HG02623 (cell line): ENCODE measurements around the gene GLO1.
"Not testable (repeated sequence)": the region's sequence is repeated elsewhere in the genome, so short reads cannot be mapped to it uniquely, and the experiment has no call there.

ENCODE experiments used
- ATAC-seq: cut with Tn5 transposase; IDR thresholded peaks from one replicate; pipeline ENCODE4 v1.9.1; 2021; ENCODE audit warnings: moderate library complexity; ENCODE audit not compliant: unreplicated experiment

The GLO1 gene

DNA sequence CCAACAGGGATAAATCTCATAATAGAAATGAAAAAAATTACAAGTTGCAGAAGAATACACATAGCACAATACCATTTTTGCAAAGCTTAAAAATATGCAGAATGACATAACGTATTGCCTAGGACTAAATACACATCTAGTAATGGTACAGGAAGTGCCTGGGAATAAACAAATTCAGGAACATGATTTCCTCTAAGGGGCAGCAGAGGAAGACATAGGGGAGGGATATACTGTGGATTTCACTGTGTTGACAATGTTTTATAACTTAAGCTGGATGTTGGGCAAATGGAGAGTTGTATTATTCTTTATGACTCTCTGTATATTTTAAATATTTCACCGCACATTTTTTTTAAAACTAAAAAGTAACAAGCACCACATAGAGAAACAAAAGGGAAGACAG, 5.6 kb upstream of the GLO1 start:
- no peak for ATAC-seq

DNA sequence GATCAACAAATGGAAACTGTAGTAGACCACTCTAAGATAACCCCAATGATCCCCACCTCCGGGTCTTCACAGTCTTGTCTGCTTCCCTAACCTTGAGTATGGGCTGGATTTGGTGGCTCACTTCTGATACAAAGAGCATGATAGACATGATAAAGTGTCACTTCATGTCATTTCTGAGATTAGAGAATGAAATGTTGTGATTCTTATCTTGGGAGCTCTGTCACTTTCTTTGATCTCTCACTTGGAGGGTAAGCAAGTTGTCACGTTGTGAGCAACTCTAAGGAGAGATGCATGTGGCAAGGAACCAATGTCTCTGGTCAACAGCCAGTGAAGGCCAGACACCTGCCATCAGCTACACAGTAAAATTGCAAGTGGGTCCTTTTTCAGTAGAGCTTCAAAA, 3.0 kb upstream of the GLO1 start:
- no peak for ATAC-seq

DNA sequence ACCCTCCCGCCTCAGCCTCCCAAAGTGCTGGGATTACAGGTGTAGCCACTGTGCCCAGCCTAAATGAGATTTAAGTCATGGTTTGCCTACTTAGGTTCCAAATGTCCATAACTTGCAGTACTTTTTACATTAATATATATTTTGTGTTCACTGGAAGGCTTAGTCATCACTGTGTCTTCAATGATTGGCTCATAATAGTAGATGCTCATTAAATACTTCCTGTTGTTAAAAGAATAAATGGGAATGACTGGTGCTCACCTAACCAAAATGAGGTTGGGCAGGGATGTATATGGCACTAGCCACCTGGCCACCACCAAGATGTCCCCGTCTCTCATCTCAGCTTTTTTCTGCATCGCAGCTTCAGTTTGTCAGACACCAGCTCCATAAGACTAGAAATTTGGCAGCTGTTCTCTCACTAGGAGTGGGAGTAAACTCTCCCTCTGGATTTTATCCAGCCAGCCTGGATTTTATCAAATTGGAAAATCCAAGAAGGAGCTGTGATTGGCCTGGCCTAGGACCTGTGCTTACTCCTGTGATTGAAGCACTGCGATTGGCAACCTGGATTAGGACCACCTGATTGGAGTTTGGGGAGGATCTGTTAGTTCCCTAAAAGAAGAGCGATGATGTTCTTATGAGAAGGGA, 1.1 kb upstream of the GLO1 start:
- no peak for ATAC-seq

DNA sequence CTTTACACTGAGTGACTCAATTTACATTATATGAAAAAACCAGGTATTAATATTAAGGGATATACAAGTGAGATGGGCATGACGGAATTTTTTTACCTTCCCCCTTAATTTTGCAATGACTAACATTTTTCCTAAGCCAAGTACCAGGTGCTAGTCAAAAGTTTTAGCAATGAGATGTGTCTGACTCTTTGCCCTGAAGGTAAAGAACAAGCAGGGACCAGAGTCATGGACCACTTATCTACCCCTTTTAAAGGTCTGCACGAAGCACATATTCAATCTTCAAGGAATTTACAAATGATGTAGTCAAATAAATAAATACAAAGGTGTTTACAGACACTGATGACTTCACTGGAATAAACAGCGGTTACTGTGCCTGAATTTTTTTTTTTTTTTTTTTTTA, 1.4 kb downstream of the GLO1 start:
- no peak for ATAC-seq

DNA sequence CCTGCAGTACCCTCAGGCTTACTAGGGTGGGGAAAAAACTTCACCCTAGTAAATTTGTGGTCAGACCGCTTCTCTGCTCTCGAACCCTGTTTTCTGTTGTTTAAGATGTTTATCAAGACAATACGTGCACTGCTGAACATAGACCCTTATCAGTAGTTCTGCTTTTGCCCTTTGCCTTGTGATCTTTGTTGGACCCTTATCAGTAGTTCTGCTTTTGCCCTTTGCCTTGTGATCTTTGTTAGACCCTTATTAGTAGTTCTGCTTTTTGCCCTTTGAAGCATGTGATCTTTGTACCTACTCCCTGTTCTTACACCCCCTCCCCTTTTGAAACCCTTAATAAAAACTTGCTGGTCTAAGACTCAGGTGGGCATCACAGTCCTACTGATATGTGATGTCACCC, 3.2 kb downstream of the GLO1 start:
- not testable (repeated sequence) for ATAC-seq

- ATAC-seq: no peak
These were observed 5.1 kb downstream of the GLO1 start for GRCh38 chr6:38697846-38698245.

GRCh38 chr6:38696345-38696744, 6.6 kb downstream of the GLO1 start:
- ATAC-seq: no peak

DNA sequence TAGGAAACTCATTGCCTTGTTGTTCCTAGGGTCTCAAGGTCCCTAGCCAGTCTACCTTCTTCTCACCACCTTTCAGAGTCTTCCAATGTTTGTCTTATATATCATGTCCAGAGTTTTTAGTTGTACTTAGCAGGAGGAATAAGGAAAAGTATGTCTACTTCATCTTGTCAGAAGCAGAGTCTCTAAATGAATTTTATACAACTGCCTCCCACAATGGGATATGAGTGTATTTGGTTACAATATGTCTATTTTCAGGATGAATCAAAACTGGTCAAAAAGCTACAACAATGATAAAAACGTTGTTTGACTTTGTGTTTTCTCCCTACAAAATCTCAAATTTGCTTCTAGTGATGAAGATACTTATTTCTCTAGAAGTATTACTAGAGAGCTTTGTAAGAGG, 7.0 kb downstream of the GLO1 start:
- ATAC-seq: no peak

DNA sequence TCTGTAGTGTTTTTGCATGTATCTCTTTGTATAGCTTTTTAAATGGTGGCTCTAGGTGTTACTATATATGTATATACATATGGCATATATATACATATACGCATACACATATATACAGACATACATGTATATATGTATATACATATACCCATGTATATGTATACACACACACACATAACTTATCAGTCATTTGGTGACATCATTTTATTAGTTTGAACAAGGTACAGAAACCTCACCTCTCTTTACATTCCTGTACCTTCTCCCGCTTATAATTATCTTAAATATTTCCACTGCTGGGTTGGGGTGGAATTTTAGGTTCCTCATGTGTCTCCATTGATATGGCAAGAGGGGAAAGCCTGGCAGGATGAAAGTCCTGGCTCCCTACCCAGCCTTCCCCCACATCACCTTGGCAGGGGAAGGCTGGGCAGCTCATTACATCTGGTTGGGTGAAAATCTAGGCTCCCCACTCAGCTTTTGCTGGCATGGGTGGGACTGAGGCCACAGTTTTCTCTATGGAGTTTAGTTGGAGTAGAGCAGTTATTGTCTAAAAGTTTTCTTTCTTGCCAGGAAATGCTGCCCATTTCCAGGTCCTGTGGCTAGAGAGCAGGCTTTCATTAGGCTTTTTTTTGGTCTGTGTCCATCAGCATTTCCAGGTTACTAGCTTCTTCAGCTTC, 7.6 kb downstream of the GLO1 start:
- no peak for ATAC-seq

DNA sequence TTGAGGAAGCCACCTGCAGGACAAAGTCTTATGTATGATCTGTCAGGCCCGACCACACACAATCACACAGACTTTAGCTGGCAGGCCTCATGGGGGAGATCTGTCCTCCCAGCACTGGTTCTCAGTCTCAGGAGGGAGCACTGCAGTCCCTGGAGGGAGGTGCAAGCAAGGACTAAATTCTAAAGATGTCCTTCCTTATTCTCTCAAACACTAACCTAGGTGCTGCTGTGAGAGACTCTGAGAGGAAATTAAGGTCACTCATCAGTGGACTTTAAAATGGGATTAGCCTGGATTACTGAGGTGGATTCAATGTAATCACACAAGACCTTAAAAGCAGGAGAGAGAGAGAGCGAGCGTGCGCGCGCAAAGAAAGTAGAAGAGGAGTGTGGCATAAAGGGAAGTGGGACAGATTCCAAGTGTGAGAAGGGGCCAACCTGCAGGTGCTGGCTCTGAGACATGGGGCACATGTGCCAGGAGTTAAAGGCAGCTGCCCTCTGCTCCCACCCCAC, 14.3 kb downstream of the GLO1 start:
- ATAC-seq: no peak

DNA sequence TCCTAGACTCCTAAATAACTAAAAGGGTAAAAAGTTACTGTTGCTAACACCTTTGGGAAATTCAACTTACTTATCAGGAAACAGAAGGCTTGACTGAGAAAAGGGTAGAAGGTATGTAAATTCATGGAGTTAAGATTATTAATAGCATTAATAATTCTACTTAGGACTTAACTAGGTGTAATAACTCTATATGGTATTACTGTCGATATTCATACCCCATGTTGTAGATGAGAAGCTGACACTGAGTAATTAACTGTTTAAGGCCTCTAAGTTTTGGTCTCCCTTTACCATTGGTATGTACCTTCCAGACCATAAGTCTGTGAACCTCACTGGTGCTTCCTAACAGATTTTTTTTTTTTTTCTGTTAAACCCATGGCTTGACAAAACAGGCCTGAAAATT, 15.4 kb downstream of the GLO1 start:
- ATAC-seq: no peak

DNA sequence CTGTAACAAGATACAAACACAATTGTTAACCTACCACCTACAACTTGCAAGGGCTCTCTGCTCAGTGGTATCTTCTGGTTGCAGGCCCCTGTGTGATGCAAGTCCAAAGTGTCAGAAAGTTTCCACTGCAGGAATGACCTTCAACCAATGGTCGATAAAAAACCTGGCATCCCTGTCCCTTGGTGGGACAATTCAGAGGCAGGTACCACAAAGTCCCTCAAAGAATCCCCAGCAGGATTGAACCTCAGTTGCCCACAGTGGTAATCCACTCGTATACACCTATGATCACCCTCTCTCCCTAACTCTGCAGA, 15.9 kb downstream of the GLO1 start:
- no peak for ATAC-seq

DNA sequence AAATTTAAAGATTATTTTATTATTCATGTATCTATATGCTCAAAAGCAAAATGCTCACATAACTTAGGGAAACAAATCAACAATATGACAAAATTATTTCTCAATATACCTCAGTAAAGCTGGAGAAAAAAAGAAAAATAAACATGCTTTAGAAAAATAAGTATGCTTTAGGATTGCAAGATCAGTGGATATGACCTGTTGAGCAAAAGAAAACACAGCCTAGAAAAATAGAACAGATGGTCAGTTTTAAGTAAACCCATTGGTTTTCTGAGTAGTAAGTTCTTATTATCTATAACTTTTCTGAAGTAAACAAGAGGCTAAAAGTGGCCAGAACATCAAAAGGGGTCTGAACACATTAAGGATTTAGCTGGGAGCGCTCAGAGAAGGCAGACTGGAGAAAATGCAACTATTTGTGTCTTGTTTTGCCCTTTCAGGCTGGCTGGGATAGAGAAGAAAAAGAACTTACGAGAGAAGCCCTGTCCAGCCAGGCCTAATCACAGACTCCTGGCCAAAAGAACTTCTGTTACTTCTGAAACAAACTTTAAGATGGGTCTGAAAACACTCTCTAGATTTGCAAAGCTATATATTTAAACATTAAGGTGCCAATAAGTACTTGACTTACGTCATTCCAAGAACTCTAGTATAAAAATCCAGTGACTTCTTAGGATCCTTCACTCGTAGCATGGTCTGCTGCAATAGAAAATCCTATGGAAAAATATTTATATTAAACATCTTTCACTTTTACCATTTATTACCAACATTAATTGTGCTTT, 16.5 kb downstream of the GLO1 start:
- ATAC-seq: no peak

DNA sequence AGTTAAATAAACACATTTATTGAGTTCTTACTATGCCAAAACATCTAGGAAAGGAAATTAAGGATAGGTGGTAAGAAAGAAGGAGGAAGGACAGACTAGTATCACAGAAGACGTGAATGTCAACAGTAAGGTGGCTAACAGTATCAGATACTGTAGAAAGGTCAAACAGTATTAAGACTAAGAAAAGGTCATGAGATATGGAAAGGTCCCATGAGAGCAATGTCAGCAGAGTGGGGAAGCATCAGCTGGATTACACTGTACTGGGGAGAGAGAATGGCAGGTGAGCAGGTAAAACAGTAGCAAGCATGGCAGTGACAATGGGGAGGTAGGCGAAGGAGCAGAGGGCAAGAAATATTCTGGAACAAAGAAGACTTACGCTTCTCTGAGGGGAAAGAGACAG, 18.0 kb downstream of the GLO1 start:
- ATAC-seq: no peak

GRCh38 chr6:38684237-38684636, 18.7 kb downstream of the GLO1 start:
- no peak for ATAC-seq

DNA sequence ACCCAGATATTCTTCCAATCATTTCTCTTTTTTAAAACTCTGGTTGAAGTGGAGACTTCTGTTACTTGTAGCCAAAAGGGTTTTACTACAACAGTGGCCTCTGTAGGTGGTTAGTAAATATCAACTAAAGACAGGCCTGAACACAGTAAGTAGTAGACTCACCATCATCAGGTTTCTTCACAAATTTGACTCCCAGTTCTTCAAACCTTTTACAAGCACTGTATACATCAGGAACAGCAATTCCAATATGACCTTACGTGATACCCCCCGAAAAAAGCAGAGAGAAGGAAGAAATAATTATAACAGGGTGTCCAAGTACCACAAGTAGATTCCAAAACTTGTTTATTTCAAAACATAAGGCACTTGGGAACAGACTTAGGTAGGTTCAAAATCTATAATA, 21.1 kb downstream of the GLO1 start:
- ATAC-seq: no peak

DNA sequence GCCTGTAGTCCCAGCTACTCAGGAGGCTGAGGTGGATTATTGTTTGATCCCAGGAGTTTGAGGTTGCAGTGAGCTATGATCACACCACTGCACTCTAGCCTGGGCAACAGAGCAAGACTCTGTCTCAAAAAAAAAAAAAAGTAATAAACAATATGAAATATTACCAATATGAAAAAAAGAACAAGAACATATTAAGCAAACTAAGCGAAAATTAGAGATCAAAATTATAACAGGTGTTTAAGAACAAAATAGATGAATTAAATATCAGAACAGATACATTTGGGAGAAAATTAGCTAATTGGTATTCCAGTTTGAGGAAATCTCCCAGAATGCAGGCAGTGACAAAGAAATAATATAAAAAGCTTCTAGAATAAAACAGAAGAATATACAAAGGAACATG, 23.3 kb downstream of the GLO1 start:
- no peak for ATAC-seq

GRCh38 chr6:38678178-38678760, 24.7 kb downstream of the GLO1 start:
- ATAC-seq: no peak

DNA sequence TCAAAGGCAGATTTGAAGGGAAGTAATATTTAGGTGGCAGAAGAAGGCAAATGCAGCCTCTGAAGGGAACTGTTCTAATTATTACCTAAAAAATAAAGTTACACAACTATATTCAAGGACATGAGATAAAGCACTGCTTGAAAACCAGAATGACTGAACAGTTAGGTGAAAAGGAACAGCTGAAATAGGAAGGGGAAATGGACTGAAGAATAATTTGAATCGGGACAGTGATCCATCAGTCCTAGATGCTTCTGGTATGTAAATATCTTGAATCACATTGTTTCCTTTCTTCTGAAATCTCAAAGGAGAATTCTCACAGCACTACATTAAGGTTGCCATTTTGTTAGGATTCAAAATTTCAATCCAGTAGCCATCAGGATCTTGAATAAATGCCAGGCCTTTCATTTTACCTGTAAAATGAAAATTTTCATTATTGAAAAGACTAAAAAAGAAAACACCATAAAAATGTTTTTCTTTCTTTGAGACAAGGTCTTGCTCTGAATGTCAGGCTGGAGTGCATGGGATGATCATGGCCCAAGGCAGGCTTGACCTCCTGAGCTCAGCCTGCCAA, 25.9 kb downstream of the GLO1 start:
- no peak for ATAC-seq

DNA sequence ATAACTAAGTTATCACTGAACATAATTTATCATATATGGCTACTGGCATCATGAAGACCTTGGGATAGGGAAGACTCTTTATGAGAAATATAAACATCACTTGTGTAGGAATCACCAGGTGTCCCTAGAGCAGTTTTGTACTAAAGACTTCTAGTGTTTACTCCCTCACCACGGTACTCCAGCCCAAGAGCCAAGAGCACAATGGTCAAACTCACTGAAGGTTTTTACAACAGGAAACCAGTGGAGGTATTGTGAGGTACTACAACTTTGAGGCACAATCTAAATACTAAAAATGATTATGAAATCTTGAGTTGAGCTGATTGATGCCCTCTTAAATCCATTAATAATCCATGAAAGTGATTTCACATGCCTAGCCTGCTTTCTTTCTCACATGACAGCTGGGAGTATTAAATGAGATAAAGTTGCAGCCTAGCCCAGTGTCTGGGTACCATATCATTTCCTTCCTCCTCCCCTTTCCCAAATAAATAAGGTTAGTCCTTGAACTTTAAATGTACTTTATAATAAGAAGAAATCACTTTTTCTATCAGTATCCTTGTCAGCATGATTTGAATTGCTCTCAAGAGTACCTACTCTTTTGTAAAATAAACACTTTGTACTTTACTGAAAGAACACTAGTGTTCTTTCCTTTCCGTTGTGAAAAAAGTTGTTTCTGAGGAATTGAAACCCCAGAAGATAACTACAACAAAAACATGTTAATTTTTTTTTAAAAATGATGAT, 26.5 kb downstream of the GLO1 start:
- no peak for ATAC-seq
